HepG2 (cell line): Measurements from ENCODE around the gene NIP7. TPM values are rescaled to one million over a fixed set of nuclear protein-coding genes. Genes with fewer than 3 reads are reported as not detected.

Experiments used
- ATAC-seq: fragments of 200-7000 bp; cut with Tn5 transposase; 3 replicates; pipeline ENCODE4 v1.9.1; 2020; ENCODE audit warnings: mild to moderate bottlenecking, moderate library complexity
- BruUV-seq: library from RNA; stranded (reverse); fragments of 400-500 nt; replicated peaks from 2 replicates; lab custom pipeline; 2021; lab: Mats Ljungman, UMichigan
- CTCF ChIA-PET: fragments of 300-600 bp; formaldehyde crosslinking; extraction: SDS; loops from one replicate; lab custom pipeline; 2021; ENCODE audit warnings: low total read pairs, inconsistent platforms, low intra/inter-chr PET ratio; lab: Yijun Ruan, JAX
- POLR2A ChIA-PET: fragments of 350-600 bp; sonication (Branson Sonifier 250); formaldehyde crosslinking; loops from one replicate; lab custom pipeline; 2020; ENCODE audit warnings: antibody characterized with exemption, inconsistent platforms; lab: Yijun Ruan, JAX
- DNase-seq: peaks from one replicate; pipeline ENCODE4 v3.0.0-alpha.2; 2015; ENCODE audit warnings: low spot score
- FAIRE-seq: peaks from 3 replicates; lab custom pipeline; 2011; peaks lifted over from hg19 to GRCh38; lab: Jason Lieb, UNC
- H2AFZ ChIP-seq: one replicate; pipeline ENCODE4 v1.6.1; 2011; ENCODE audit warnings: low read length, inconsistent platforms
- H3K27ac ChIP-seq: fragments of 300-600 bp; 3 replicates; pipeline ENCODE4 v1.8.0; 2011; ENCODE audit warnings: mixed run types, mild to moderate bottlenecking, mixed read lengths, low read length, inconsistent platforms; ENCODE audit not compliant: insufficient read depth; ENCODE audit errors: extremely low read length
- H3K27me3 ChIP-seq, 2 experiments: fragments of 200-600 bp in 1 of 2; 2 replicates in 1 of 2; 3 replicates in 1 of 2; pipeline versions ENCODE4 v1.6.0 to v1.8.0; 2011; ENCODE audit warnings: low read length in 2 of 2, mild to moderate bottlenecking in 2 of 2, moderate library complexity in 2 of 2, inconsistent platforms in 1 of 2; ENCODE audit not compliant: insufficient read depth in 2 of 2, control insufficient read depth in 1 of 2
- H3K36me3 ChIP-seq, 2 experiments: fragments of 200-600 bp in 1 of 2; replicated peaks in 1 of 2; 2 replicates in 1 of 2; 3 replicates in 1 of 2; pipeline versions ENCODE4 v1.5.1 to v1.8.0; 2011; ENCODE audit warnings: low read length in 2 of 2, inconsistent platforms in 1 of 2; ENCODE audit not compliant: insufficient read depth in 2 of 2, control insufficient read depth in 1 of 2
- H3K4me1 ChIP-seq: 2 replicates; pipeline ENCODE4 v1.5.1; 2012; ENCODE audit warnings: low read length, inconsistent platforms; ENCODE audit not compliant: insufficient read depth
- H3K4me2 ChIP-seq: 2 replicates; pipeline ENCODE4 v1.6.0; 2011; ENCODE audit warnings: low read depth, low read length, inconsistent platforms
- H3K4me3 ChIP-seq, 3 experiments: fragments of 200-600 bp in 1 of 3; sonication (generic), shearing (Covaris generic) in 1 of 3; replicated peaks in 1 of 3; 2 replicates each; pipeline ENCODE4 v1.5.1; 2011 to 2016; ENCODE audit warnings: low read length in 3 of 3, inconsistent platforms in 2 of 3, low read depth in 2 of 3, mild to moderate bottlenecking in 2 of 3, control low read depth in 1 of 3, mixed read lengths in 1 of 3; ENCODE audit not compliant: insufficient read depth in 1 of 3
- H3K79me2 ChIP-seq: one replicate; pipeline ENCODE4 v1.6.1; 2011; ENCODE audit warnings: low read length, inconsistent platforms; ENCODE audit not compliant: insufficient read depth
- H3K9ac ChIP-seq: 2 replicates; pipeline ENCODE4 v1.6.0; 2011; ENCODE audit warnings: mild to moderate bottlenecking, low read depth, low read length, inconsistent platforms; ENCODE audit not compliant: insufficient read depth
- H3K9me3 ChIP-seq: 2 replicates; pipeline ENCODE4 v1.5.1; 2012; ENCODE audit warnings: mild to moderate bottlenecking, low read length
- H4K20me1 ChIP-seq: 2 replicates; pipeline ENCODE4 v1.6.0; 2011; ENCODE audit warnings: inconsistent platforms, mild to moderate bottlenecking, low read length, moderate library complexity; ENCODE audit not compliant: insufficient read depth
- NR1H2 ChIP-seq: sonication (generic); formaldehyde crosslinking; IDR thresholded peaks from 2 replicates; pipeline ENCODE4 v1.8.1; 2022; ENCODE audit warnings: low read depth, missing genetic modification reagents, borderline replicate concordance
- REL ChIP-seq: sonication (generic); formaldehyde crosslinking; conservative IDR thresholded peaks from 2 replicates; pipeline ENCODE4 v1.8.0; 2022; ENCODE audit warnings: mild to moderate bottlenecking, missing genetic modification reagents, moderate library complexity
- ZNF710 ChIP-seq: sonication (generic); formaldehyde crosslinking; IDR thresholded peaks from 2 replicates; pipeline ENCODE4 v1.5.0; 2020; ENCODE audit warnings: mild to moderate bottlenecking, missing genetic modification reagents, borderline replicate concordance
- WGBS: methylation state at CpG from one replicate; pipeline ENCODE4 v1.1.6; 2017; ENCODE audit warnings: low lambda C conversion rate; 5-methylcytosine and 5-hydroxymethylcytosine counted together
- in situ Hi-C: cut with HindIII; loops from 2 replicates; pipeline ENCODE4 v1.10.0; 2017; ENCODE audit warnings: low pct_unique_long_range_greater_than_20kb; ENCODE audit not compliant: extremely low pct_ligation_motif_present
- intact Hi-C: fragments of 100-400 bp; cut with micrococcal nuclease; formaldehyde crosslinking; loops from one replicate; pipeline ENCODE4 v1.10.0; 2022; ENCODE audit not compliant: unreplicated experiment
- polyA plus RNA-seq, 8 experiments: library from polyadenylated mRNA; depleted of rRNA in 3 of 8; stranded (reverse) in 7 of 8; unstranded in 1 of 8; fragments of >200 nt; fragmentation: Illumina TruSeq in 4 of 8; extraction: Trizol in 4 of 8; gene quantifications; 2 replicates each; pipeline versions ENCODE4 v1.2.1 to v1.2.3, GENCODE V29; 2011 to 2016; ENCODE audit warnings: low read depth in 4 of 8, missing spikeins in 1 of 8, mixed read lengths in 1 of 8; ENCODE audit not compliant: insufficient read depth in 1 of 8
- total RNA-seq, 5 experiments: library from RNA; depleted of rRNA; stranded (reverse); fragments of >200 nt; fragmentation: Illumina TruSeq; extraction: Trizol; gene quantifications; 2 replicates each; pipeline ENCODE4 v1.2.3, GENCODE V29; 2016; ENCODE audit warnings: low read depth in 1 of 5
- TF ChIP-seq, protein P1 (sequence below): sonication (generic); formaldehyde crosslinking; IDR thresholded peaks from 2 replicates; pipeline ENCODE4 v1.8.0; 2022; ENCODE audit warnings: mild to moderate bottlenecking, missing genetic modification reagents; ENCODE audit not compliant: insufficient replicate concordance
- TF ChIP-seq, protein P2 (sequence below): sonication (generic); formaldehyde crosslinking; IDR thresholded peaks from 2 replicates; pipeline ENCODE4 v1.4.0; 2020; ENCODE audit warnings: missing genetic modification reagents, borderline replicate concordance
- TF ChIP-seq, protein P3 (sequence below): sonication (generic); formaldehyde crosslinking; IDR thresholded peaks from 2 replicates; pipeline ENCODE4 v1.4.0; 2020; ENCODE audit warnings: missing genetic modification reagents
- TF ChIP-seq, protein P4 (sequence below): sonication (generic); formaldehyde crosslinking; IDR thresholded peaks from 2 replicates; pipeline ENCODE4 v1.9.0; 2021; ENCODE audit warnings: missing genetic modification reagents, borderline replicate concordance
- TF ChIP-seq, protein P5 (sequence below): sonication (generic); formaldehyde crosslinking; IDR thresholded peaks from 2 replicates; pipeline ENCODE4 v1.4.0; 2020; ENCODE audit warnings: mild to moderate bottlenecking, missing genetic modification reagents

The NIP7 gene
- total and polyA plus RNA-seq, 2 of the 13 experiments (the other 11 are each of a cell fraction or from before 2014, with no cell fraction given): 15.3 to 114 TPM

DNA sequence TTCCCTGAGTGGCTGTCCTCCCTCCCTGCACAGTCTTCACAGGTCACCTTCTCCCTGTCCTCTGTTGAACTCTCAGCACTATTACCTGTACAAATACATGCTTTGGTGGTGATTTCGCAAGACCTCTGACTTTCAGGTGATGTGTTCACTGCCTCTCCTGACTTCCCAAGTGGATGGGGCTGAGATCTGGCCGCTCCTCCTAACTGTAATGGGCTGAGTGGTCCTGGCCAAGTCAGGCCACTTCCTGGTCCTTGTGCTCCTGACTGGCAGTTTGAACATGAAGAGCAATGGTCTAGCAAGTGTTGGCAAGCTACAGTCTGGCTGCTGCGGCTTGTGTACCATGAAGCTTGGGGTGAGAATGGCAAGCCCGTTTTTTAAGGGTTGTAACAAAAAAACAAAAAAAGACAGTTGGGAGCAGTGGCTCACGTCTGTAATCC, 23.7 kb downstream of the NIP7 start:
- Histone ChIP-seq H3K4me1 (peaks cover 16% of the 10 kb centered on the region), H3K27me3 (no peaks in the 10 kb centered on the region), H3K4me3 (no peak overlapping the region), H3K9ac (no peak overlapping the region), H4K20me1 (no peaks in the 10 kb centered on the region), H2AFZ (no peak overlapping the region), H3K4me2 (no peak overlapping the region), H3K27ac (no peak overlapping the region), H3K9me3 (no peaks in the 10 kb centered on the region), H3K36me3 (peaks cover 24 to 33% of the 10 kb centered on the region in 2 experiments), H3K79me2 (no peaks in the 10 kb centered on the region)
- ChIA-PET POLR2A (interaction anchor here (1.3 kb wide), 1 partner anchor 13 kb away, joined by 4 read pairs; no protein-coding TSS in a partner anchor), CTCF (no interaction called here)
- 85% methylated on average over 5 of the region's 5 CpGs for WGBS
- no peak for FAIRE-seq
- no TSS peak for BruUV-seq
- in situ Hi-C loops (no loop called here), intact Hi-C loops (no loop called here)
- DNase-seq: peak; percentile 34
- ATAC-seq: peak; percentile 36
- TF ChIP-seq, protein P1, sequence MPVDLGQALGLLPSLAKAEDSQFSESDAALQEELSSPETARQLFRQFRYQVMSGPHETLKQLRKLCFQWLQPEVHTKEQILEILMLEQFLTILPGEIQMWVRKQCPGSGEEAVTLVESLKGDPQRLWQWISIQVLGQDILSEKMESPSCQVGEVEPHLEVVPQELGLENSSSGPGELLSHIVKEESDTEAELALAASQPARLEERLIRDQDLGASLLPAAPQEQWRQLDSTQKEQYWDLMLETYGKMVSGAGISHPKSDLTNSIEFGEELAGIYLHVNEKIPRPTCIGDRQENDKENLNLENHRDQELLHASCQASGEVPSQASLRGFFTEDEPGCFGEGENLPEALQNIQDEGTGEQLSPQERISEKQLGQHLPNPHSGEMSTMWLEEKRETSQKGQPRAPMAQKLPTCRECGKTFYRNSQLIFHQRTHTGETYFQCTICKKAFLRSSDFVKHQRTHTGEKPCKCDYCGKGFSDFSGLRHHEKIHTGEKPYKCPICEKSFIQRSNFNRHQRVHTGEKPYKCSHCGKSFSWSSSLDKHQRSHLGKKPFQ (CRISPR knock-in tag): no peak
- TF ChIP-seq REL: 0 out of 2 replicates have a peak, but pooled peaks have one; percentile 31
- TF ChIP-seq, protein P2, sequence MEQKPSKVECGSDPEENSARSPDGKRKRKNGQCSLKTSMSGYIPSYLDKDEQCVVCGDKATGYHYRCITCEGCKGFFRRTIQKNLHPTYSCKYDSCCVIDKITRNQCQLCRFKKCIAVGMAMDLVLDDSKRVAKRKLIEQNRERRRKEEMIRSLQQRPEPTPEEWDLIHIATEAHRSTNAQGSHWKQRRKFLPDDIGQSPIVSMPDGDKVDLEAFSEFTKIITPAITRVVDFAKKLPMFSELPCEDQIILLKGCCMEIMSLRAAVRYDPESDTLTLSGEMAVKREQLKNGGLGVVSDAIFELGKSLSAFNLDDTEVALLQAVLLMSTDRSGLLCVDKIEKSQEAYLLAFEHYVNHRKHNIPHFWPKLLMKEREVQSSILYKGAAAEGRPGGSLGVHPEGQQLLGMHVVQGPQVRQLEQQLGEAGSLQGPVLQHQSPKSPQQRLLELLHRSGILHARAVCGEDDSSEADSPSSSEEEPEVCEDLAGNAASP (CRISPR knock-in tag): peak; percentile 94; the same call in 1 of the 2 replicates
- TF ChIP-seq ZNF710 (CRISPR knock-in tag): no peak
- no peak for TF ChIP-seq NR1H2 (CRISPR knock-in tag)
- TF ChIP-seq, protein P3, sequence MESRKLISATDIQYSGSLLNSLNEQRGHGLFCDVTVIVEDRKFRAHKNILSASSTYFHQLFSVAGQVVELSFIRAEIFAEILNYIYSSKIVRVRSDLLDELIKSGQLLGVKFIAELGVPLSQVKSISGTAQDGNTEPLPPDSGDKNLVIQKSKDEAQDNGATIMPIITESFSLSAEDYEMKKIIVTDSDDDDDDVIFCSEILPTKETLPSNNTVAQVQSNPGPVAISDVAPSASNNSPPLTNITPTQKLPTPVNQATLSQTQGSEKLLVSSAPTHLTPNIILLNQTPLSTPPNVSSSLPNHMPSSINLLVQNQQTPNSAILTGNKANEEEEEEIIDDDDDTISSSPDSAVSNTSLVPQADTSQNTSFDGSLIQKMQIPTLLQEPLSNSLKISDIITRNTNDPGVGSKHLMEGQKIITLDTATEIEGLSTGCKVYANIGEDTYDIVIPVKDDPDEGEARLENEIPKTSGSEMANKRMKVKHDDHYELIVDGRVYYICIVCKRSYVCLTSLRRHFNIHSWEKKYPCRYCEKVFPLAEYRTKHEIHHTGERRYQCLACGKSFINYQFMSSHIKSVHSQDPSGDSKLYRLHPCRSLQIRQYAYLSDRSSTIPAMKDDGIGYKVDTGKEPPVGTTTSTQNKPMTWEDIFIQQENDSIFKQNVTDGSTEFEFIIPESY (CRISPR knock-in tag): no peak
- TF ChIP-seq, protein P4, sequence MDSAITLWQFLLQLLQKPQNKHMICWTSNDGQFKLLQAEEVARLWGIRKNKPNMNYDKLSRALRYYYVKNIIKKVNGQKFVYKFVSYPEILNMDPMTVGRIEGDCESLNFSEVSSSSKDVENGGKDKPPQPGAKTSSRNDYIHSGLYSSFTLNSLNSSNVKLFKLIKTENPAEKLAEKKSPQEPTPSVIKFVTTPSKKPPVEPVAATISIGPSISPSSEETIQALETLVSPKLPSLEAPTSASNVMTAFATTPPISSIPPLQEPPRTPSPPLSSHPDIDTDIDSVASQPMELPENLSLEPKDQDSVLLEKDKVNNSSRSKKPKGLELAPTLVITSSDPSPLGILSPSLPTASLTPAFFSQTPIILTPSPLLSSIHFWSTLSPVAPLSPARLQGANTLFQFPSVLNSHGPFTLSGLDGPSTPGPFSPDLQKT (CRISPR knock-in tag): no peak
- TF ChIP-seq, protein P5, sequence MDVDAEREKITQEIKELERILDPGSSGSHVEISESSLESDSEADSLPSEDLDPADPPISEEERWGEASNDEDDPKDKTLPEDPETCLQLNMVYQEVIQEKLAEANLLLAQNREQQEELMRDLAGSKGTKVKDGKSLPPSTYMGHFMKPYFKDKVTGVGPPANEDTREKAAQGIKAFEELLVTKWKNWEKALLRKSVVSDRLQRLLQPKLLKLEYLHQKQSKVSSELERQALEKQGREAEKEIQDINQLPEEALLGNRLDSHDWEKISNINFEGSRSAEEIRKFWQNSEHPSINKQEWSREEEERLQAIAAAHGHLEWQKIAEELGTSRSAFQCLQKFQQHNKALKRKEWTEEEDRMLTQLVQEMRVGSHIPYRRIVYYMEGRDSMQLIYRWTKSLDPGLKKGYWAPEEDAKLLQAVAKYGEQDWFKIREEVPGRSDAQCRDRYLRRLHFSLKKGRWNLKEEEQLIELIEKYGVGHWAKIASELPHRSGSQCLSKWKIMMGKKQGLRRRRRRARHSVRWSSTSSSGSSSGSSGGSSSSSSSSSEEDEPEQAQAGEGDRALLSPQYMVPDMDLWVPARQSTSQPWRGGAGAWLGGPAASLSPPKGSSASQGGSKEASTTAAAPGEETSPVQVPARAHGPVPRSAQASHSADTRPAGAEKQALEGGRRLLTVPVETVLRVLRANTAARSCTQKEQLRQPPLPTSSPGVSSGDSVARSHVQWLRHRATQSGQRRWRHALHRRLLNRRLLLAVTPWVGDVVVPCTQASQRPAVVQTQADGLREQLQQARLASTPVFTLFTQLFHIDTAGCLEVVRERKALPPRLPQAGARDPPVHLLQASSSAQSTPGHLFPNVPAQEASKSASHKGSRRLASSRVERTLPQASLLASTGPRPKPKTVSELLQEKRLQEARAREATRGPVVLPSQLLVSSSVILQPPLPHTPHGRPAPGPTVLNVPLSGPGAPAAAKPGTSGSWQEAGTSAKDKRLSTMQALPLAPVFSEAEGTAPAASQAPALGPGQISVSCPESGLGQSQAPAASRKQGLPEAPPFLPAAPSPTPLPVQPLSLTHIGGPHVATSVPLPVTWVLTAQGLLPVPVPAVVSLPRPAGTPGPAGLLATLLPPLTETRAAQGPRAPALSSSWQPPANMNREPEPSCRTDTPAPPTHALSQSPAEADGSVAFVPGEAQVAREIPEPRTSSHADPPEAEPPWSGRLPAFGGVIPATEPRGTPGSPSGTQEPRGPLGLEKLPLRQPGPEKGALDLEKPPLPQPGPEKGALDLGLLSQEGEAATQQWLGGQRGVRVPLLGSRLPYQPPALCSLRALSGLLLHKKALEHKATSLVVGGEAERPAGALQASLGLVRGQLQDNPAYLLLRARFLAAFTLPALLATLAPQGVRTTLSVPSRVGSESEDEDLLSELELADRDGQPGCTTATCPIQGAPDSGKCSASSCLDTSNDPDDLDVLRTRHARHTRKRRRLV: no peak
